Measurements from ENCODE around the gene CARNS1. TPM values are rescaled to one million over a fixed set of nuclear protein-coding genes. Genes with fewer than 3 reads are reported as not detected.

CARNS1 gene
- total and polyA plus RNA-seq, 2 of the 13 experiments (the other 11 are each of a cell fraction or from before 2014, with no cell fraction given), result not detected

DNA sequence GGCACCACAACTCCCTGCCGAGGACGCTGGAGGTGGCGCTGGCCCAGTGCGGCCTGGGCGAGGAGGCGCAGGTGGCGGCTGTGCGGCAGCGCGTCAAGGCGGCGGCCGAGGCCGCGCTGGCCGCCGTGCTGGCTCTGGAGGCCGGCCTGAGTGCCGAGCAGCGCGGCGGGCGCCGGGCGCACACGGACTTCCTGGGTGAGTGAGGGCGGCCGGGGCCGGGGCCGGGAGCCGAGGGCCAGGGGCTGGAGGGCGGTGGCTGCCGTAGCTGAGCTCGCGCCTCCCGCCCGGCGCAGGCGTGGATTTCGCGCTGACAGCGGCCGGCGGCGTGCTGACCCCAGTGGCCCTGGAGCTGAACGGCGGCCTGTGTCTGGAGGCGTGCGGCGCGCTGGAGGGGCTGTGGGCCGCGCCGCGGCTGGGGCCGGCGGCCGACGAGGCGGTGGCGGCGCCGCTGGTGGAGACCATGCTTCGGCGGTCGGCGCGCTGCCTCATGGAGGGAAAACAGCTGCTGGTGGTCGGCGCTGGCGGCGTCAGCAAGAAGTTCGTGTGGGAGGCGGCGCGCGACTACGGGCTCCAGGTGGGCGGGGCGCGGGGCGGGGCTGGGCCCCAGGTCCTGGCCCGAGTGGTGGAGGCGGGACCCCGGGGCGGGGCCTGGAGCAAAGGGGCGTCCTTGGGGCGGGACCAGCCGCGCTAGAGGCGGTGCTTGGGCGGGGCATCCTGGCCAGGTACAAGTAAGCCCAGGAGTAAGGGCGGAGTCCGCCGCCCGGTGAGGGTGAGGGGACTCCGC lies 5.4 kb downstream of the CARNS1 start (continued):
- TF ChIP-seq, protein P1, sequence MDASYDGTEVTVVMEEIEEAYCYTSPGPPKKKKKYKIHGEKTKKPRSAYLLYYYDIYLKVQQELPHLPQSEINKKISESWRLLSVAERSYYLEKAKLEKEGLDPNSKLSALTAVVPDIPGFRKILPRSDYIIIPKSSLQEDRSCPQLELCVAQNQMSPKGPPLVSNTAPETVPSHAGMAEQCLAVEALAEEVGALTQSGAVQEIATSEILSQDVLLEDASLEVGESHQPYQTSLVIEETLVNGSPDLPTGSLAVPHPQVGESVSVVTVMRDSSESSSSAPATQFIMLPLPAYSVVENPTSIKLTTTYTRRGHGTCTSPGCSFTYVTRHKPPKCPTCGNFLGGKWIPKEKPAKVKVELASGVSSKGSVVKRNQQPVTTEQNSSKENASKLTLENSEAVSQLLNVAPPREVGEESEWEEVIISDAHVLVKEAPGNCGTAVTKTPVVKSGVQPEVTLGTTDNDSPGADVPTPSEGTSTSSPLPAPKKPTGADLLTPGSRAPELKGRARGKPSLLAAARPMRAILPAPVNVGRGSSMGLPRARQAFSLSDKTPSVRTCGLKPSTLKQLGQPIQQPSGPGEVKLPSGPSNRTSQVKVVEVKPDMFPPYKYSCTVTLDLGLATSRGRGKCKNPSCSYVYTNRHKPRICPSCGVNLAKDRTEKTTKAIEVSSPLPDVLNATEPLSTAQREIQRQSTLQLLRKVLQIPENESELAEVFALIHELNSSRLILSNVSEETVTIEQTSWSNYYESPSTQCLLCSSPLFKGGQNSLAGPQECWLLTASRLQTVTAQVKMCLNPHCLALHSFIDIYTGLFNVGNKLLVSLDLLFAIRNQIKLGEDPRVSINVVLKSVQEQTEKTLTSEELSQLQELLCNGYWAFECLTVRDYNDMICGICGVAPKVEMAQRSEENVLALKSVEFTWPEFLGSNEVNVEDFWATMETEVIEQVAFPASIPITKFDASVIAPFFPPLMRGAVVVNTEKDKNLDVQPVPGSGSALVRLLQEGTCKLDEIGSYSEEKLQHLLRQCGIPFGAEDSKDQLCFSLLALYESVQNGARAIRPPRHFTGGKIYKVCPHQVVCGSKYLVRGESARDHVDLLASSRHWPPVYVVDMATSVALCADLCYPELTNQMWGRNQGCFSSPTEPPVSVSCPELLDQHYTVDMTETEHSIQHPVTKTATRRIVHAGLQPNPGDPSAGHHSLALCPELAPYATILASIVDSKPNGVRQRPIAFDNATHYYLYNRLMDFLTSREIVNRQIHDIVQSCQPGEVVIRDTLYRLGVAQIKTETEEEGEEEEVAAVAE (CRISPR knock-in tag; IDR thresholded peaks at IDR 0.05; ENCODE audit: borderline replicate concordance), result no peak
- no peak for TF ChIP-seq ZFAT (CRISPR knock-in tag; conservative IDR thresholded peaks at IDR 0.05)
- TF ChIP-seq MYNN (CRISPR knock-in tag; IDR thresholded peaks at IDR 0.05; ENCODE audit: low read depth), result no peak
- no peak for TF ChIP-seq ZNF790 (CRISPR knock-in tag; IDR thresholded peaks at IDR 0.05; ENCODE audit: borderline replicate concordance)
- no peak for TF ChIP-seq ZGPAT (CRISPR knock-in tag; IDR thresholded peaks at IDR 0.05)
- no peak for TF ChIP-seq ZBED4 (CRISPR knock-in tag; IDR thresholded peaks at IDR 0.05; ENCODE audit: borderline replicate concordance)
- TF ChIP-seq EED (CRISPR knock-in tag; IDR thresholded peaks at IDR 0.05), result no peak
- TF ChIP-seq, protein P2, sequence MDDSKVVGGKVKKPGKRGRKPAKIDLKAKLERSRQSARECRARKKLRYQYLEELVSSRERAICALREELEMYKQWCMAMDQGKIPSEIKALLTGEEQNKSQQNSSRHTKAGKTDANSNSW (CRISPR knock-in tag; IDR thresholded peaks at IDR 0.05; ENCODE audit: borderline replicate concordance), result no peak
- TF ChIP-seq TCF7L2 (IDR thresholded peaks at IDR 0.05; ENCODE audit: low read depth, low read length), result no peak
- no peak for TF ChIP-seq TBX2 (CRISPR knock-in tag; IDR thresholded peaks at IDR 0.05; ENCODE audit: borderline replicate concordance)
- TF ChIP-seq RBM39 (IDR thresholded peaks at IDR 0.05; ENCODE audit: low read depth, low read length, poor library complexity, severe bottlenecking), result no peak
- TF ChIP-seq RFX5 (IDR thresholded peaks at IDR 0.05; ENCODE audit: low read depth, low read length), result no peak
- 0 out of 2 replicates have a peak, but pooled peaks have one; percentile 18 for TF ChIP-seq ZBTB38 (CRISPR knock-in tag; IDR thresholded peaks at IDR 0.05)
- no peak for TF ChIP-seq ZNF20 (CRISPR knock-in tag; IDR thresholded peaks at IDR 0.05)
- no peak for TF ChIP-seq SNAPC5 (CRISPR knock-in tag; IDR thresholded peaks at IDR 0.05; ENCODE audit: borderline replicate concordance)
- peak; percentile 92 for TF ChIP-seq HES4 (CRISPR knock-in tag; IDR thresholded peaks at IDR 0.05; ENCODE audit: borderline replicate concordance)
